HG02970 (cell line): ENCODE data around the gene DAPK3.
A peak's percentile ranks its signal among the peaks of the same experiment; 100 is the strongest.
"Not testable (repeated sequence)": the region's sequence is repeated elsewhere in the genome, so short reads cannot be mapped to it uniquely, and the experiment has no call there.

Experiments used
- ATAC-seq: cut with Tn5 transposase; IDR thresholded peaks from one replicate; pipeline ENCODE4 v1.9.1; 2021; ENCODE audit warnings: mild to moderate bottlenecking, moderate library complexity, moderate number of reproducible peaks; ENCODE audit not compliant: unreplicated experiment, low FRiP score

The DAPK3 gene

GRCh38 chr19:3970808-3971598, at the start of gene DAPK3:
Gene DAPK3, minus strand, starts transcription at chr19:3971099. Its CDS starts 1,364 bp downstream, at chr19:3969735.
- peak; percentile 98 for ATAC-seq

DNA sequence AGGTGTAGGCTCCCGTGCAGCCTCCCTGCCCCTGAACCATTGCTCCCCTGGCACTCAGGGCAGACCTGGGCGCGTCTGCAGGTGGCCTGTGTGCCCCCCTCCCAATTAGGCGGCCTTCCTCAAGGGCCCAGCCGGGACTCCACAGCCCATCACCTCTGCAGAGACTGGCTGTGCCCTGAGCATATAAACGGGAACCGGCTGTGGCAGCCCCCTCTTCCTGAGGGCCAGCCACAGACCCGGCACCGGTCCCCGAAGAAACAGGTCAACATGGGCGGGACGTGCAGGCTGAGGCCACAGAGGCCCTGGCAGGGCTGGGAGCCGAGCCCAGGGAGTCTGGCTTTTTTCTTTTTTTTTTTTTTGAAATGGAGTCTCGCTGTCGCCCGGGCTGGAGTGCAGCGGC, 48.7 kb upstream of the DAPK3 start:
- no peak for ATAC-seq

DNA sequence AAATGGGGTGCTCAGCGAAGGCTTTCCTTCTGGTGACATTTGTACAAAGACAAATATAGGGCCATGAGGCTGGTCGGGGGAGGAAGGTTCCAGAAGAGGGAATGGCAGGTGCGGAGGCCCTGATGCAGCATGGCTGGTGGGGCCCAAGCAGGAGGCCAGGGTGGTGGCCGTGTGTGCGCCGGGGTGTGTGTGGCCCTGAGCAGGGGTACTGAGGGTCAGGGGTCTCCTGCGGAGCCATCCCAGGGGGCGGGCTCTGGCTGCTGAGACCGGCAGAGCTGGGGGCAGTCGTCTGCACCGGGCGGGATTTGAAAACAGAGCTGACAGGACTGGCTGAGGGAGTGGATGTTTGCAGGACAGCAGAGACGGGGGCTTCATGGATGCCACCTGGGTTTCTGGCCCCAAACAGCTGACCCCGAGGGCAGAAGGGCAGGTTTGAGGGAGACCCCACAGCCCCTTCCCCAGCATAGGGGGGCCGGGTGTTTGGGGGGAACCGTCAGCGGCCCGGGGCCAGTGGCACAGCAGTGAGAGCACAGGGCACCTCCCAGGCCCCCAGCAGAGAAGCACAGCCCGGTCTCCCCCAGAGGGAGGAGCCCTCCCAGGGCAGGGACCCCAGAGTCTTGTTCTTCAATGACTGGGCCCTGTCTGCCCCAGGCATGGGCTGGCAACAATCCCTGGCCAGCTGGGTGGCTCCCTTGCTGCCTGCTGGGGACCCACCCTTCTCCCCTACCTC, 48.0 kb upstream of the DAPK3 start:
- no peak for ATAC-seq

- ATAC-seq, result no peak
Observed at GRCh38 chr19:4018140-4018613, 47.3 kb upstream of the DAPK3 start.

DNA sequence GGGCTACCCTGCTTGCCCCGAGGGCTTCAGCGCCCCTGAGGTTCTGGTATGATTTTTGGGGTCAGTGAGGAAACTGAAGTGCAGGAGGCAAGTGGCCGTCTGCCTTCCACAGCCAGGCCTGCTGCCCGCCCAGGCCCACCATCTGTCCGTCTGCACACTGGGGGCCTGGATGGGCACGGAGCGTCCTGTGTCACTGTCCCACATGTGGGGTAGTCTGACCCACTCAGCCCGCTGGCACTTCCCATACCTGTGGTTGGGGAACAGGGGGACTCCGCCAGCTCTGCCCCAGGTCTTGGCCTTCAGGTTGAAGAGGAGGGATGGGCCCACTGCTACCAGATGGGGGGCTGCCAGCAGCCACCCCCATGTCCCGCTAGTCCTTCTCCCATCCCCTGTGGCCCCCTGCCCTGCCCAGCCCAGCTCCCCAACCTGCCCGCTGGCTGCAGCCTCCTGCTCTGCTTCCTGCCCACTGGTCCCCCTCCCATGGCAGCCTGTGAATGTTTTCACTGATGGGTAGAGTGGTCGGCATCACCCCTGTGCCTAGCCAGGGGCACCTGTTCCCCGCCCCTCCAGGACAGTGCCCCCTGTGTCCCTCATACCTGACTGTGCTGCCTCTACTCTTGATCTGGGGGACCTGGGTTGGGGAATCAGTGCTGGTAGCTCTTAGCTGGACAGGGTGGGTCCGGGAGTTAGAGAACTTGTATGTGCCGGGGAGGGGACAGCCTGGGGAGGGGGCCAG, 46.2 kb upstream of the DAPK3 start:
- ATAC-seq, result no peak

DNA sequence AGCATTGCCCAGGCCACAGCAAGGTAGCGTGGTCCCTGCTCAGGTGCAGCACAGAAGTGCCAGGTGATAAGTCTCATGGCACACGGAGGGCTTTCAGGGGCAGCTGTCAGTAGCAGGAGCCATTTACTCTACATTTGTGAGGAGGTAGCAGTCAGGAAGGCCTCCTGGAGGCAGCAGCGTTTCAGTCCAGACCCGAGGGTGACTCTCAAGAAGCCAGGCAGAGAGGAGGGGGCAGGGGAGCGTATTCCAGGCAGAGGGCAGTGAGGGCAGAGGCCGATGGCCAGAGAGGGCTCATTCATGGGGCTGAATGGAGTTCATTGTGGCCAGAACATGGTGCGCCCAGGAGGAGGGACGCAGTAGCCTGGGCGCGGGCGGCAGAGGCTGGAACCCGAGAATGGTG, 45.6 kb upstream of the DAPK3 start:
- ATAC-seq, result no peak

- ATAC-seq, result no peak
Observed at GRCh38 chr19:4015705-4016402, 45.0 kb upstream of the DAPK3 start.

GRCh38 chr19:4014541-4015491, 43.9 kb upstream of the DAPK3 start:
- ATAC-seq, result no peak

GRCh38 chr19:4013886-4014540, 43.1 kb upstream of the DAPK3 start:
- ATAC-seq, result no peak

DNA sequence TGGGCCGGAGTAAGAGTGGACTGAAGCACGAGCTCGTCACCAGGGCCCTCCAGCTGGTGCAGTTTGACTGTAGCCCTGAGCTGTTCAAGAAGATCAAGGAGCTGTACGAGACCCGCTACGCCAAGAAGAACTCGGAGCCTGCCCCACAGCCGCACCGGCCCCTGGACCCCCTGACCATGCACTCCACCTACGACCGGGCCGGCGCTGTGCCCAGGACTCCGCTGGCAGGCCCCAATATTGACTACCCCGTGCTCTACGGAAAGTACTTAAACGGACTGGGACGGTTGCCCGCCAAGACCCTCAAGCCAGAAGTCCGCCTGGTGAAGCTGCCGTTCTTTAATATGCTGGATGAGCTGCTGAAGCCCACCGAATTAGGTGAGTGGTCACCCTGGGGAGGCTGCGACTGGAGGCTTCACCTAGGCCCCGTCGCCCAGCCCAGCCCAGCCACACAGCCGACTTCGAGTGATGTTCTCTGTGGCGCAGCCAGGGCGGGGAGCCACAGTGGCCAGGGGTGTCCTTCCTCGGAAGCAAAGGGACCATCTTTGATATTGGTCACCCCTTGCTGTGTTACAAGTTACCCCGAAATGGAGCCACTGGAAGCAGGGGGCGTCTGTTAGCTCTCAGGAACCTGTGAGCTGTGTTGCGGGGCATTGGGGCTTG, 42.2 kb upstream of the DAPK3 start:
- no peak for ATAC-seq

GRCh38 chr19:4012092-4012974, 41.4 kb upstream of the DAPK3 start:
- no peak for ATAC-seq

GRCh38 chr19:4011430-4011829, 40.5 kb upstream of the DAPK3 start:
- not testable (repeated sequence) for ATAC-seq

GRCh38 chr19:4010808-4011110, 39.9 kb upstream of the DAPK3 start:
- no peak for ATAC-seq

DNA sequence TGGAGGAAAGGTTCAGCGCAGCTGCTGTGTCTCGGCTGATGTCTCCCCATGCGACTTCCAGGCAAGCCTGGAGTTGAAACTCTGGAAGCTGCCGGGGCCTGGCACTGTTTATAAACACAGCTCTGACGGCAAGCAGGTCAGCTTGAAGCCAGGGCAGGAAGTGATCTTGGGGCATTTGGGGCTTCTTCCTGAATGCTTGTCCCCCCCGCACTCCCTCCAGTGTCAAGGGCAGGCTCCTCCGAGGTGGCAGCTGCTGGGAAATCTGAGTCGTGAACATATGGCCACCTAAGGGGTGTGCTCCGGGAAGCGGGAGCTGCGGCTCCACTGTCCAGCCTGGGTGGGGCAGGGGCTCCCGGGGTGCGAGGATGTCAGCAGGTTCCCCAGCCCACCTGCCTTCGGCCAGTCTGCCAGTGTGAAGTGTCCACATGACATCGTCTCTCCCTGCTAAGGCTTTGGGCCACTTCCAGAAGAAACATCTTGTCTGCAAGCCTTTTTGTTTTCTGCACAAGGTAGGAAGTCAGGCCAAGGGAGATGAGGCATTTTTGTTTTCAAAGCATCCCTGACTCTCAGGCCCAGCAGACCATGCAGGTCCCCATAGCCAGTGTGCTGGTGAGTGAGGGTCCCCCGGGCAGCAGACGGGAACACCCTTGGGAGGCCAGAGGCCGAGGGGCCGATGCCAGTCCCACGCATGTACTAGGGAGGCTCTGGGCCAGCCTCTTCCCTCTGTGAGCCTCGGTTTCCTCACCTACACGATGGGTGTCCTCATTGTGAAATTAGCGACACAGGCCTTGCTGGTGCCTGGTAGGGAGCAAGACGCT, 39.3 kb upstream of the DAPK3 start:
- ATAC-seq, result no peak

DNA sequence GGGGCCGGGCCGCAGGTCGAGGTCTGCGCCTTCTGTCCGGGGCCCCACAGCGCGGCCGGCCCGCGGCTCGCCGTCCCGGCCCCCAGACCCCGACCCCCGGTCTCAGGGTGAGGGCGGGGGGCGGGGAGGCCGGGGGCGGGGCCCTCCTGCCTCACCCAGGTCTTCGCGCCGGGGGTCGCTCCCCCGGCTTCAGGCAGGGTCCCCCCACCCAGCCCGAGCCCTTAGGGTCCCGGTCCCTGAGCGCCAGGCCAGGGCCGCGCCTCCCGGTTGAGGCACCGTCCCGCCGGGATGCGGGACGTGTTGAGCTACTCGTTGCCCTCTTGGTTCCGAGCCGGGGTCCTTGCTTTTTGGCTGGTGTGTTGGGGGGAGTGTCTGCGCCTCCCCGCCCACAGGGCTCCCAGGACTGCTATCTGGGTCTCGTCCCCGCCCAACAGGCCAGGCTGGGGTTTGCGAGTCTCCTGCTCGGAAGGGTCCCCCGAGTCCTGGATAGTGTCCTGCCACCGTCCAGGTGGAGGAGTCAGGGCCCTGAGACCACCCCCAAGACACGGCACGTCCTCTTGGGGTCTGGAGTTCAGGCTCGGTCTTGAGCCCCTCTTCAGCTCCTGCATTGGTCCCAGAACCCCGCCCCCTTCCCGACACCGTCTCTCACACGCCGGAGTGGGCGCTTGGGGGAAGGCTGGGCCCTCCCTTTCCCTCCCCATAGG, 37.1 kb upstream of the DAPK3 start:
- ATAC-seq, result peak; percentile 25
